HG03060 (cell line): ENCODE data around the gene SRPX2.
"Not testable (repeated sequence)": the region's sequence is repeated elsewhere in the genome, so short reads cannot be mapped to it uniquely, and the experiment has no call there.

Experiments
- ATAC-seq: cut with Tn5 transposase; IDR thresholded peaks from one replicate; pipeline ENCODE4 v1.9.1; 2021; ENCODE audit warnings: low read depth, moderate number of reproducible peaks; ENCODE audit not compliant: unreplicated experiment

Gene SRPX2

GRCh38 chrX:100695991-100696390 is 52.0 kb downstream of the SRPX2 start:
- ATAC-seq: no peak

DNA sequence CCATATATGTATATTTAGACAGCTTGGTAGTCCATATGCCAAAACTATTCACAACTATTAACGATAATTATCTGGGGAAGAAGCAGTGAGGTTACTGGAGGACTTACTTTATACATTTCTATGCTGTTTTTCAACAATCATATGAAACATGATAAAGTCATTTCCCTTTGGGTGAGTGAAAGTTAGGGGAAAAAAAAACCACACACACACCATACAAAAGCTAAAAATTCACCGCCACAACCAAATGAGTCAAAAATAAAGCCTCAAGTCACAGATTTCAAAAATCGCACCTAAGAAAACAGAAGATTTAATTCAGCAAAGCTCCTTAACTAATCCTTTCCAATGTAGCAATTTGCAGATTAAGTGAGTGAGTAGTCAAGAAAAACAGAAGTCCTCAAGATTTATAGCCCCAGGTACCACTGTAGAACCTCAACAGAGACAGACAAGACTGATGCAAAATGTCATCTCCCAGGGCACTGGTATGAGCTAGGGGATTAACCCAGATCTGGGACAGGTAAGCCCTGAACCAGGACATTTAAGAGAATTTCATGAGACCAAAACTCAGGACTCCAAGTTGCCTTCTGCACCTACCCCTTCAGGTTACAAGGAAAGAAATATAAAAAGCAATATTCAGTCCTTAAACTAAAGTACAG is 52.8 kb downstream of the SRPX2 start:
- no peak for ATAC-seq

DNA sequence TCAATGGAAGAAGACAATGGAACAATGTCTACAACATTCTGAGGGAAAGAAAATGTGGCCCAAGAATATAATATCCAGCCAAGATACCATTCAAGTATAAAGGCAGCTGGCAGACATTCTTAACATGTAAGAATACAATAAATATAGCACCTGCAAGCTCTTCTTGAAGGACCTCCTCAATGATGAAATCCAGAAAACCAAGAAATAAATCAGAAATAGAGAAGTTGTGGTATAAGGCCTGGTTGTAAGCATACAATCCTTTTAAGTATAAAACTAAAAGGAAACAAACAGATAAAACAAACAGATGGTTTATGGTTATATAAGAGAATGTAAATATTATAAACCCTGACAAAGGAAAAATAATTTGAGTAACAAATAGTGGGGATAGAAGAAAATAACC is 54.6 kb downstream of the SRPX2 start:
- no peak for ATAC-seq

DNA sequence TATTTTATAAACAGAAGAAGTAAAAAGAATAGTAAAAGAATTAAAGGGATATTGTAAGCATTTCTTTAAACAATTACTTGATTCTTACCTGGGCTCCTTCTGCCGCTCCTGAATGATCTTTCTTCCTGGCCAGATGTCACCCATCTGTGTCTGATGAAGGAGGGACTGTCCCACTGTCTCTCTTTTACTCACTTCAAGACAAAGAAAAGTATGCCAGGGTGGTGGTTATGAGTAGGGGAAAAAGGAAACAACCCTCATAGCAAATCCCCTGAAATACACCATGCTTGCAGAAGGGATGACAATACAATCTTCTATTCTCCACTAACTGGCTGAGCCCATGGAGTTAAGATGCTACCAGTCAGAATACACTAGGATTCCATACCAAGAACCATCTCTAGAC is 56.8 kb downstream of the SRPX2 start:
- no peak for ATAC-seq

DNA sequence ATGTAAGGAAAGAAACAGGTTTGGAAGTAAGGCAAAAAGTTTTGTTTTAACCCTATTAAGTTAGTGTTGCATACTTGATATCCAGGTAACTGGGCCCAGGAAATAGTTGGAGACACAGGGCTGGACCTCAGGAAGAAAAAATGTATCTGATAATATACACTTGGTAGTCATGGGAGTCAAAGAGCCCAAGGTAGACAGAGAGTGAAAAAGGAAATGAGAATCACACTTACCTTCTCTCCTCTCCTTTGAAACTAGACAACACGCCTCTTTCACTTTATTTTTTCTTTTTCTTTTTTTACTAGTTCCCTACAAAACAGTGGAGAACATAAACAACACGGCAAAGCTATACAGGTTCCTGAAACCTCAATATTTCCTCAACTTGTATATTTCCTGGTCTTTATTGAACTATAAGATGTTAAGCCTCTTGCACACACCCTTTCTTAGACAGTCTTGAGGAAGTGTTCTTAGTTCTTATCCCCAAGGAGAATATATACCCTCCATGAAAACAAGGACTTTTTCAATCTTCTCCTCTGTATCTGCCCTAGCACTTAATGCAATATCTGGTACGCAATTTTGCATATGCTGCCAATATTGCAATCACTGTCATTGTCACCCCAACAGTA is 60.7 kb downstream of the SRPX2 start:
- no peak for ATAC-seq

GRCh38 chrX:100710816-100711215 is 66.8 kb downstream of the SRPX2 start:
- no peak for ATAC-seq

DNA sequence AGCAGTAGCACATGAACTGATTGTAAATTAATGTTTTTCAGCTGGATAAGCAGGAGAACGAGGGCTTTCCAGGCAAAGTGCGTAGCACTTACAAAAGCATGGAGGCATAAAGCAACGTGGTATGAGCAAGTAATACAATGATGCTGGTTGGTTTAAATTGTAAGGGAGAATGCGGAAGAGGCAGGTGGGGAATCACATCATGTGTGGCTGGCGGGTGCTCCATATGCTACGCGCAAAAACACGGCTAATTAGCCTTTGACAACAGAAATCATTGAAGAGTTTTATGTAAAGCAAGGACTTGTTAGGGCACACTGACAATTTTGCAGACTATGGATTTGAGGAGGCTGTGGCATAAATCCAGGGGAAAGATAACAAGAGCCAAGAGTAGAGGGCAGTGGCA is 73.4 kb downstream of the SRPX2 start:
- ATAC-seq: no peak

- no peak for ATAC-seq
Observed at GRCh38 chrX:100719139-100719538, 75.1 kb downstream of the SRPX2 start.

- ATAC-seq: no peak
Observed at GRCh38 chrX:100720301-100720700, 76.3 kb downstream of the SRPX2 start.

GRCh38 chrX:100721328-100721727 is 77.3 kb downstream of the SRPX2 start:
- no peak for ATAC-seq

DNA sequence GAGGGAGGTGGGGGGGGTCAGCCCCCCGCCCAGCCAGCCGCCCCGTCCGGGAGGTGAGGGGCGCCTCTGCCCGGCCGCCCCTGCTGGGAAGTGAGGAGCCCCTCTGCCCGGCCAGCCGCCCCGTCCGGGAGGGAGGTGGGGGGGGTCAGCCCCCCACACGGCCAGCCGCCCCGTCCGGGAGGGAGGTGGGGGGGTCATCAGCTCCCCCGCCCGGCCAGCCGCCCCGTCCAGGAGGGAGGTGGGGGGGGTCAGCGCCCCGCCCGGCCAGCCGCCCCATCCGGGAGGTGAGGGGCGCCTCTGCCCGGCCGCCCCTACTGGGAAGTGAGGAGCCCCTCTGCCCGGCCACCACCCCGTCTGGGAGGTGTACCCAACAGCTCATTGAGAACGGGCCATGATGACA is 80.0 kb downstream of the SRPX2 start:
- not testable (repeated sequence) for ATAC-seq
